Fibroblast of lung (primary cell): ENCODE results near the gene ADAM10.

ENCODE experiments used
- EZH2 ChIP-seq: IDR thresholded peaks from 2 replicates; pipeline ENCODE4 v1.5.1; 2012; ENCODE audit warnings: low read length, control low read depth, mild to moderate bottlenecking; ENCODE audit errors: missing control alignments
- TF ChIP-seq, protein P1 (sequence below), 2 donors: IDR thresholded peaks in 1 of 2; conservative IDR thresholded peaks in 1 of 2; 1 replicate in 1 of 2; 2 replicates in 1 of 2; pipeline ENCODE4 v1.5.1; 2011 to 2012; ENCODE audit warnings: low read length in 2 of 2, control low read depth in 1 of 2, inconsistent platforms in 1 of 2, low read depth in 1 of 2, mild to moderate bottlenecking in 1 of 2

DNA sequence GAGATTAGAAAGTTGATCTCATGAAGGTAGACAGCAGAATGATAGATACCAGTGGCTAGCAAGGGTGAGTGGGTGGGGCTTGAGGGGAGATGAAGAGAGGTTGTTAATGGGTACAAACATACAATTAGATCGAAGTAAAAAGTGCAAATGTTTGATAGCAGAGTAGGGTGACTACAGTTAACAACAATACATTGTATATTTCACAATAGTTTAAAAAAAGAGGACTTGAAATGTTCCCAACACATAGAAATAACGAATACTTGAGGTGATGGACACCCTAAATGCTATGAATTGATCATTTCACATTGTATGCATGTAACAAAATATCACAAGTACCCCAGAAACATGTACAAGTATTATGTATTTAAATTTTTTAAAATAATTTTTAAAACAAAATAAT is 47.3 kb downstream of the ADAM10 start:
- TF ChIP-seq, protein P1, sequence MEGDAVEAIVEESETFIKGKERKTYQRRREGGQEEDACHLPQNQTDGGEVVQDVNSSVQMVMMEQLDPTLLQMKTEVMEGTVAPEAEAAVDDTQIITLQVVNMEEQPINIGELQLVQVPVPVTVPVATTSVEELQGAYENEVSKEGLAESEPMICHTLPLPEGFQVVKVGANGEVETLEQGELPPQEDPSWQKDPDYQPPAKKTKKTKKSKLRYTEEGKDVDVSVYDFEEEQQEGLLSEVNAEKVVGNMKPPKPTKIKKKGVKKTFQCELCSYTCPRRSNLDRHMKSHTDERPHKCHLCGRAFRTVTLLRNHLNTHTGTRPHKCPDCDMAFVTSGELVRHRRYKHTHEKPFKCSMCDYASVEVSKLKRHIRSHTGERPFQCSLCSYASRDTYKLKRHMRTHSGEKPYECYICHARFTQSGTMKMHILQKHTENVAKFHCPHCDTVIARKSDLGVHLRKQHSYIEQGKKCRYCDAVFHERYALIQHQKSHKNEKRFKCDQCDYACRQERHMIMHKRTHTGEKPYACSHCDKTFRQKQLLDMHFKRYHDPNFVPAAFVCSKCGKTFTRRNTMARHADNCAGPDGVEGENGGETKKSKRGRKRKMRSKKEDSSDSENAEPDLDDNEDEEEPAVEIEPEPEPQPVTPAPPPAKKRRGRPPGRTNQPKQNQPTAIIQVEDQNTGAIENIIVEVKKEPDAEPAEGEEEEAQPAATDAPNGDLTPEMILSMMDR (conservative IDR thresholded peaks at IDR 0.05 in 1 of 2, IDR thresholded peaks at IDR 0.05 in 1 of 2; ENCODE audit: low read depth in 1 of 2, low read length in 2 of 2), result no peak
- TF ChIP-seq EZH2, result no peak
